GM21515 (cell line): ENCODE measurements around the gene DCANP1.
A peak's percentile ranks its signal among the peaks of the same experiment; 100 is the strongest.

Source experiments
- ATAC-seq: cut with Tn5 transposase; IDR thresholded peaks from one replicate; pipeline ENCODE4 v1.9.1; 2021; ENCODE audit not compliant: unreplicated experiment

Gene DCANP1

GRCh38 chr5:135426102-135427082 lies 20.8 kb downstream of the DCANP1 start:
- peak; percentile 87 for ATAC-seq

GRCh38 chr5:135425641-135426040 lies 21.5 kb downstream of the DCANP1 start:
- ATAC-seq, result no peak

GRCh38 chr5:135423846-135424168 lies 23.3 kb downstream of the DCANP1 start:
- no peak for ATAC-seq

- ATAC-seq, result no peak
Measured at GRCh38 chr5:135423146-135423845, 23.9 kb downstream of the DCANP1 start.

- no peak for ATAC-seq
Measured at GRCh38 chr5:135422419-135422818, 24.7 kb downstream of the DCANP1 start.

- no peak for ATAC-seq
Measured at GRCh38 chr5:135417083-135417482, 30.1 kb downstream of the DCANP1 start.

- ATAC-seq, result no peak
Measured at GRCh38 chr5:135405082-135405481, 42.1 kb downstream of the DCANP1 start.

- ATAC-seq, result no peak
Measured at GRCh38 chr5:135402031-135402430, 45.1 kb downstream of the DCANP1 start.

GRCh38 chr5:135400866-135401265 lies 46.3 kb downstream of the DCANP1 start:
- no peak for ATAC-seq

- no peak for ATAC-seq
Measured at GRCh38 chr5:135399794-135400542, 47.2 kb downstream of the DCANP1 start.

GRCh38 chr5:135398855-135399793 lies 48.0 kb downstream of the DCANP1 start, which contains the start of gene MACROH2A1:
TSS of gene MACROH2A1 (minus strand) at chr5:135399231. CDS start at chr5:135389093, 10,138 bp downstream.
- ATAC-seq, result peak; percentile 90

- peak; percentile 32 for ATAC-seq
Measured at GRCh38 chr5:135398160-135398854, 48.8 kb downstream of the DCANP1 start.

- no peak for ATAC-seq
Measured at GRCh38 chr5:135397084-135397483, 50.1 kb downstream of the DCANP1 start.

GRCh38 chr5:135396459-135397055 lies 50.6 kb downstream of the DCANP1 start:
- no peak for ATAC-seq

GRCh38 chr5:135395866-135396265 lies 51.3 kb downstream of the DCANP1 start:
- ATAC-seq, result no peak

GRCh38 chr5:135395451-135395850 lies 51.7 kb downstream of the DCANP1 start:
- ATAC-seq, result no peak
